ENCODE results near the gene EPHX1.
A peak's percentile ranks its signal among the peaks of the same experiment; 100 is the strongest.

Gene EPHX1

DNA sequence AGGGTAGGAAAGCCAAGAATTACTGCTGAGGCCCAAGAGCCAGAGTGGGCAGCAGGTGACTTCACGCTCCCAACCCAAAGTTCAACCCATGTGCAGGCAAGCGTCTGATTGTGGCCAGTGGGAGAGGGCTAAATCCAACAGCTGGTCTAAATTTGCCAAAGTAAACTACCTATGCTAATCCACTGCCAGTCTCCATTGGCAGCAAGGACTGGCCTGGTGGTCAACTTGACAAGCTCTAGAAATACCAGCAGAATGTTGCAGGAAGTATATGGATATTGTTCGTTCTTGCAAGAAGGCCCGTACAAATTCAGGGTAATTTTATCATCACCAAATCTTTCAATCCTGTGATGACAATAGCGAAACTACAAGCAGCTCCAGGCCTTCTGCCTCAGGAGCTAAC lies 70.7 kb downstream of the EPHX1 start:
- peak overlapping the region; percentile 65 for H3K27ac ChIP-seq
- TF ChIP-seq ZFX (IDR thresholded peaks at IDR 0.05; ENCODE audit: borderline replicate concordance), result no peak
- TF ChIP-seq, protein P1, sequence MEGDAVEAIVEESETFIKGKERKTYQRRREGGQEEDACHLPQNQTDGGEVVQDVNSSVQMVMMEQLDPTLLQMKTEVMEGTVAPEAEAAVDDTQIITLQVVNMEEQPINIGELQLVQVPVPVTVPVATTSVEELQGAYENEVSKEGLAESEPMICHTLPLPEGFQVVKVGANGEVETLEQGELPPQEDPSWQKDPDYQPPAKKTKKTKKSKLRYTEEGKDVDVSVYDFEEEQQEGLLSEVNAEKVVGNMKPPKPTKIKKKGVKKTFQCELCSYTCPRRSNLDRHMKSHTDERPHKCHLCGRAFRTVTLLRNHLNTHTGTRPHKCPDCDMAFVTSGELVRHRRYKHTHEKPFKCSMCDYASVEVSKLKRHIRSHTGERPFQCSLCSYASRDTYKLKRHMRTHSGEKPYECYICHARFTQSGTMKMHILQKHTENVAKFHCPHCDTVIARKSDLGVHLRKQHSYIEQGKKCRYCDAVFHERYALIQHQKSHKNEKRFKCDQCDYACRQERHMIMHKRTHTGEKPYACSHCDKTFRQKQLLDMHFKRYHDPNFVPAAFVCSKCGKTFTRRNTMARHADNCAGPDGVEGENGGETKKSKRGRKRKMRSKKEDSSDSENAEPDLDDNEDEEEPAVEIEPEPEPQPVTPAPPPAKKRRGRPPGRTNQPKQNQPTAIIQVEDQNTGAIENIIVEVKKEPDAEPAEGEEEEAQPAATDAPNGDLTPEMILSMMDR (IDR thresholded peaks at IDR 0.05), result no peak

DNA sequence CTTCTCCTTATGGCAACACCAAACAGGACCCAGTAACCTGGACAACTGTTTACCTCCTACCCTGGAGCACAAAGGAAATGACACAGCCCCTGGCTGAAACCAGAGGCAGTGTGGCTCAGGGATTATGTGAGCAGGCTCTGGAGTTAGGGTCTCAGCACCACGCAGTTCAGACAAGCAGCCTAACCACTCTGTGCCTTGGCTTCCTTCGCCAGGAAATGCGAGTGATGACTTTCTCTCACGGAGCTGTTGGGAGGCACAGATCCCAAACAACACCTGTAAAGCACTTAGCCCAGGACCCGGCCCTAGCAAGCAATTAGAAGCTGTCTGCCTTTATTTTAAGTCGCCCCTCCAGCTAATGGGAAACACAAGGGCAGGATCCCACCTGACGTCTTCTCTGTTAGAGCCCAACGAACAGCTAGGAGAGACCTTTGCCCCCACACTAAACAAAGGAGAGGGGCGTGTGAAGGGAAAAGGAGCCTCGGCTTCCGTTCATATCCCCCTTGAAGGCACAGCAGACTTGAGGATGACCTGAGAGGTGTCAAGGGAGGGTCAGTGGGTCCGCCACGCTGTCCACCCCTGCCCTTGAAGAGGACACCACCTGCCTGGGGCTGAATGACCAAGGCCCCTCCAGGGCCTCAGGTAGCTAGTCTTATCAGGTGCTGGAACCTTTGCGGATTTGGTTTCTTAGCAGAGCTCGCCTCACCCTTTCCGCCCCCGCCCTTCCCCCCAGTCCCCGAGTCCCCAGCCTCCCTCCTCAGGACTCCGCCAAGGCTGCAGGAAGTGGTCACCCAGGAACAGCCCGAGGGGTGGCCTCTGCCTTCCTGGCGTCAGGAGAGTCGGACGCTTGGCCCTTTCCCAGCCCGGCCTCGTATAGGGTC lies 71.4 kb downstream of the EPHX1 start:
- peak overlapping the region; percentile 65 for H3K27ac ChIP-seq
- TF ChIP-seq, protein P1 (IDR thresholded peaks at IDR 0.05), result no peak
- TF ChIP-seq ZFX (IDR thresholded peaks at IDR 0.05; ENCODE audit: borderline replicate concordance), result no peak

DNA sequence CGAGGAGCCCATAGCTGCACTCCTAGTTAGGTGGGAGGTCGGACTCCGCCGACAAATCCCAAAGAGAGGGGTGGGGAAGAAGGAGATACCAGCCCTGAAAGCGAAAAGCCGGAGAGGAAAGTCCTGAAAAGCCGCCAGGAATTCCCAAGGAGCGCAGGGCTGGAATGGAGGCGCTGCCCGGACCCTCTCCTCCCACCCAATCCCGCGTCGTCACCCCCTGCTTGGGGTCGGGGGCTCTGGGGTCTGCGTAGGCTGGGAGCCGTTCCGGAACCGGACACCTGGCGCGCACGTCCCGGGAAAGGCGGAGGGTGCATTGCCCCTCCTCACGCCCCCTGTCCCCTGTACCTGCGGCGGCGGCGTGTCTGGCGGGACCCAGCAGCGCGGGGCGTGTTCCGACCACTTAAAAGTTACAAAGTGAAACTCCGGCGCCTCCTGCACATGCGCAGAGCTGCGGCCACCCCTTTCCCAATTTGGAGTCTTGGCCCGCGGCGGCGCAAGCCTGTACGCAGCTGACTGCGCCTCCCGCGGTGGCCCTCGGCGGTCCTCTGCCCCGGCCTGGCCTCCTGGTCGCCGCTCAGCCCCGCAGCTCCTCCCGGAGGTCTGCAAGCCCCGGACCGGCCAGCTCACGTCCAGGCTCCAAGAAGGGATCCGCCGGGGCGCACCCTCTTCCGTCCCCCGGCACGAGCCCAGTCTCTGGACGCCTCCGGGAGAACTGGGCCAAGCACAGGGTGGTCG lies 72.2 kb downstream of the EPHX1 start, which contains the start of gene TMEM63A:
TSS of gene TMEM63A (minus strand) at position 422 of the 735 bp plus-strand sequence. CDS start 4,800 bp downstream, outside the sequence.
- peak within 1 kb of the TSS; percentile 65 for H3K27ac ChIP-seq
- TF ChIP-seq ZFX (IDR thresholded peaks at IDR 0.05; ENCODE audit: borderline replicate concordance), result no peak
- TF ChIP-seq, protein P1 (IDR thresholded peaks at IDR 0.05), result peak; percentile 74

DNA sequence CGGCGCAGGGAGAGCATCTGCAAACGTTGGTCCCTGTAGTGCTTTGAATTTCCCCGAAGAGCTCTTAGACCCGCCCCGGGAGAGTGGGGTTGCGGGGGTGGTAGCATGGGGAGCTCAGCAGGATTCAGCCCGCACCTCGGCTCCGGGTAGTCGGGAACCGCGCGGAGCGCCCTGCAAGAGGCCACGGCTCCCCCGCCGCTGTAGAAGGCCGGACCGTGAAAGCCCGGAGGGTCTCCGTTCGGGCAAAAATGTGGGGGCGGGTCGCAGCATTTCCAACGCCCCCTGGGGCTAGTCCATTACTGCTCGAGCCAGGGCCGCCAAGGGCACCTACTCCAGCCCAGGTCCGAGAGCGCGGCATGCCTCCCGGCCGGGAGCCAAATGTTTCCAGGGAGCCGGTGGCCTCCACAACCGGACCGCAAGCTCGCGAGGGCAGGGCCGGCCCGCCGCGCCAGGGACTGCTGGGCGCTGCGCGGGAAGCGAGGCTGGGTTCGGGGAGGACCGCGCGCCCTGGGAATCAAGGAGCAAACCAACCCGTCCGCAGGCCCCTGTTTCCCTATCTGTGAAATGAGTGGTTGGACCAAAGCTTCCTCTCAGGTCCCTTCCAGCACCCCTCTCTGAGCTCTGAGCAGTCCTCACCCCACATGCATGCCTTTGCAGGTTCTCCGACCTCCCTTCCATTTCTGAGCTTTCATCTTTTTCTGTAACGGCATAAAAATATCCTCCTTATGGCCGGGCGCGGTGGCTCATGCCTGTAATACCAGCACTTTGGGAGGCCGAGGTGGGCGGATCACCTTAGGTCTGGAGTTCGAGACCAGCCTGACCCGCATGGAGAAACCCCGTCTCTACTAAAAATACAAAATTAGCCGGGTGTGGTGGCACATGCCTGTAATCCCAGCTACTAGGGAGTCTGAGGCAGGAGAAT lies 73.0 kb downstream of the EPHX1 start:
- peak overlapping the region; percentile 65 for H3K27ac ChIP-seq
- no peak for TF ChIP-seq ZFX (IDR thresholded peaks at IDR 0.05; ENCODE audit: borderline replicate concordance)
- TF ChIP-seq, protein P1 (IDR thresholded peaks at IDR 0.05), result peak; percentile 48; the same call in 1 of the 2 replicates

DNA sequence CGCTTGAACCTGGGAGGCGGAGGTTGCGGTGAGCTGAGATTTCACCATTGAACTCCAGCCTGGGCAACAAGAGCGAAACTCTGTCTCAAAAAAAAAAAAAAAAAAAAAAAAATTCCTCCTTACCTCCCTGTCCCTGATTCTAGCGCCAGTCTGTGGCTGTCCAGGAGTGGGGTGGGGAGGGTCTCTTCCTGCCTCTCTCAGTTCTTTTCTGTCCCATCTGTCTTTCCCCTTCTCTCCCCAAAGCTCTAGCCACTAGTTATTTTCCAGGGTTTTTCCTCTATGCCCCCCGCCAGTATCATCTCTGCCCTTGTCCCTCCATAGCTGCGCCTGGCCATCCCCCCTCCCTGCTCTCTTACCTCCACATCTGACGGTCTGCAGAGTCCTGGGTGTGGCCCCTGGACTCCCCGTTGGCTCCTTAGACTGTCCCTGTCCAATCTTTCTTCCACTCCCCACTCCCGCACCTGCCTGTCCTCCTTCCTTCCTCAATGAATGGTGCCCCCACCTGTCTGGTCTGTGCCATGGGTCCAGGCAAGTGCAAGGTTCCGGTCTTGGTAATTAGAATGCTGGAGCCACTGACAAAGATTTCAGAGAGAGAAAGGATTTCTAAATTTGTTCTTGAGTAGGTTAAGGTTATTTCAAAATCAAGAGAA lies 73.8 kb downstream of the EPHX1 start:
- no peak overlapping the region; the same call in 1 of the 2 replicates for H3K27ac ChIP-seq
- TF ChIP-seq, protein P1 (IDR thresholded peaks at IDR 0.05), result peak; percentile 19; the same call in 1 of the 2 replicates
- no peak for TF ChIP-seq ZFX (IDR thresholded peaks at IDR 0.05; ENCODE audit: borderline replicate concordance)

DNA sequence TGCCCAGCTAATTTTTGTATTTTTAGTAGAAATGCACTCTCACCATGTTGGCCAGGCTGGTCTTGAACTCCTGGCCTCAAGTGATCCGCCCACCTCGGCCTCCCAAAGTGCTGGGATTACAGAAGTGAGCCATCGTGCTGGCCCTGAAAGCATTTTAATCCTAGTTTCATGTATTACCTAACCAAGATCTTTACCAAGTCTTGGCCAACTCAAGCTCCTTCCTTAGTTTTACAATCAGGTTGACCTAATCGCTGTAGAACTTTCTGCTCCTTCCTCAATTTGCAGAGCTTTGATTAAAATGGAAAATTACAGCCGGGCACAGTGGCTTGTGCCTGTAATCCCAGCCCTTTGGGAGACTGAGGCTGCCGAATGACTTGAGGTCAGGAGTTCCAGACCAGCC lies 75.4 kb downstream of the EPHX1 start:
- TF ChIP-seq, protein P1 (IDR thresholded peaks at IDR 0.05), result no peak
- no peak for TF ChIP-seq ZFX (IDR thresholded peaks at IDR 0.05; ENCODE audit: borderline replicate concordance)
- no peak overlapping the region for H3K27ac ChIP-seq
